GM18498 (cell line): ENCODE data around the gene TRIM69.

Source experiments
- ATAC-seq: cut with Tn5 transposase; IDR thresholded peaks from one replicate; pipeline ENCODE4 v1.9.1; 2021; ENCODE audit warnings: mild to moderate bottlenecking, moderate library complexity; ENCODE audit not compliant: unreplicated experiment

The TRIM69 gene

DNA sequence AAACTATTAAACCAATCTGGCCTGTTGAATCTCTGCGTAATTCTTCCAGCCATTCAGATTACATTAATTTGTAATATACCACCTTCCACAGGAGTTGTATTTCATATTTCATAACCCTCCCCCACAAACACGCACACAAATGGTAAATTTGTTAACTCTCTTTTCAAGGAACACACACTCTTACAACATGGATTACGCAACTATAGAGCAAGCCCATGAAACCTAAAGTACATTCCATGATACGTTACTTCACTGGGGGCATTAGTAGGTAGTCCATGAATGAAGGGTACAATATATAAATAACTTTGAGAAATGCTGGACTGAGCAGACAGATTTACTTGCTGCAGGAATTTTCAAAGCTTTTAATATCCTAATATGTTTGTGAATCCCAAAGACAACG is 65.0 kb downstream of the TRIM69 start:
- ATAC-seq, result no peak

DNA sequence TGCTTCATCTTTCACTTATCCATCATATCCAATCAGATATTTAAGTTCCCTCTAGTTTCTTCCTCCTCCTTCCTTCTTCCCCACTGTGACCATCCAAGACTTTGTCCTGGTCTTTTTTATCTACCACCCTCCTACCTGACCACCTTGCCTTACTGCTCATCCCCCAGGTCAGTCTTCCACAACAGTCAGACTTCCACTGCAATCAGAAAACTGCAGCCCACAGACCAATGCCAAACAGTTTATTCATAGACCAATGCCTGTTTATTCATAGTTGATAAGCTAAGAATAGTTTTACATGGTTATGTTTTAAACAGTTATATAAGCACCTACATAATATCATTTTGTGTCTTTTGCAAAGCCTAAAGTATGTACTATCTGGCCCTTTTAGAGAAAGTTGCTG is 65.5 kb downstream of the TRIM69 start:
- ATAC-seq, result no peak

DNA sequence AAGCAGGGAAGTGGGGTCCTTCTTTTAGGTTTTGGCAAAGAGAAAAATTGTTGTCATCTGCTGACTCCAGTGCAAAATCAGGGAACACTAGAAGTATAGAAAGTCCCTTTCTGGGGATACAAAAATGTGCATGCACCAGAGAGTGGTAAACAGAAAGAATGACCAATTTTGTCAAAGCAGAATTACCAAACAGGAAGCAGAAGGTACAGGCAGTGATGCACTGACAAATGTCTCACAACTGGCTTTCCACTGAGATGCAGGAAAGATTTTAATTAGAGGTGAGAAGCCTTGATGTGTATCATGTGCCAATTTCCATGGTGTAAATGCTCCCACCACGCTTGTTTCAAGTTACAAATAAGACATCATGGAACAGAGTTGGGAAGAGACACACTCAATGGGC is 66.0 kb downstream of the TRIM69 start:
- ATAC-seq, result no peak

DNA sequence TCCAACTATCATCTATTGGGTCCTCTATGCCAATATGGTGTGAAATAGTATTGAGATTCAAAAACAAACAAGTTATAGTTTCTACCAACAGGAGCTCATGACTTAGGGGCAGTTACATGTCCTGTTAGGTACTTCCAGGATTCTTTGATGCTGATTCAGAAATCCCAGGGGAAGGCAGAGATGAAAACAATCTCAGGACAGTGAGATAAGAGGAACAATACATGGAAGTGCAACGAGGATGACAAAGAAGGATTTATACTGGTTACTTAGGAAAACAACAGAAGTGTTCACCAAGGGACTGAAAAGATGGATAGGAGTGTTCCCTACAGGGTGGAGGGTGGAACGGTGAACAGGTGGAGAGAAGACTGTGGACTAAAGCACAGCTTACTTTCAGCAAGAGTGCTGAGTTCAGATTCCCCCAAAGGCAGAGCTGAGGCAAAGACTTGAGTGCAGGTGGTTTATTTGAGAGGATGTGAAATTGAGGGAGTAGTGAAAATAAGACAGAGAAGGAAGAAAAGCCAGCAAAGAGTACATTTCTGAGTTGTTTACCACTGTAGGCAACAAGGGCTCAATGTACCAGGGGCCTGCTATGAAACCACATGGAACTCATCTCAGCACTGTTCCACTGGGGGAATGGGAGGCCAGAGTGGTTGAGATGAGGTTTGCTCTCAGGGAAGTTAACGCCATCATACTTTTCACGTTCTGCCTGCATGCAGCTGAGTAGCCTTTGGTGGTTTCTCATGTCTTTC is 68.1 kb downstream of the TRIM69 start:
- ATAC-seq, result no peak

DNA sequence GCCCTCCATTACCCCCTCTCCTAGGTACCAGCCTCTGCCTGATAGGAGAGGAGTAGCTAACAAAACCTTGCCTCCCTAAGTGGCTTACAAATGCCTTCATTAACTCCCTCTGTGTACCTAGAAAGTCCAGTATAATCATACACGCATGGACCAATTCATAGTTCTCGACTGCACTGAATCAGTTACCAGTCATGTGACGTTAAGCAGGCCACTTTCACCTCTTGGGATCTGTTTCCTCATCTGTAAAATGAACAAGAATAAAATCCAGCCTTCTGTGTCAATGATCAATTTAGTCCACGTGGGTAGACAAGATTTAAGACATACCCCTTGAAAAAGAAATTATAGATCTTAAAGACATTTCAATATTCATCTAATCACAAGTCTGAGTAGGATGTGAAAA is 72.2 kb downstream of the TRIM69 start:
- ATAC-seq, result no peak

DNA sequence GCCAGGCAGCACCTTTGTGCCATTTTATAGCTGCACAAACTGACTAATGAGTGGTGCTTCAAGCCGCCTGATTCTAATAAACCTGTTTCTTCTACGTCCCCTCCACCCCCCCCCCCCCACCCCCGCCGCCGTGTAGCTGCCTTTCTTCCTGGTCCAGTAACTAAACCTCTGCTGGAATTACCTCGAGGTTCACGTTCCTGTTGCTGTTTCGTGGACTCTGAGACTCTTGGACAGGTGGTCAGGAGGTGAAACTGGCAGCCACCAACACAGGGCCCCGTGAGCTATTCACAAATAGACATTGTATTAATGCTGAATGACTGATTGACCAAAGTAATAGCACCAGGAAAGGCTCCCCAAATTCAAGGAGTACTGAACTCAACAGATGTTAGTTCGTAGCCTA is 73.9 kb downstream of the TRIM69 start:
- no peak for ATAC-seq

DNA sequence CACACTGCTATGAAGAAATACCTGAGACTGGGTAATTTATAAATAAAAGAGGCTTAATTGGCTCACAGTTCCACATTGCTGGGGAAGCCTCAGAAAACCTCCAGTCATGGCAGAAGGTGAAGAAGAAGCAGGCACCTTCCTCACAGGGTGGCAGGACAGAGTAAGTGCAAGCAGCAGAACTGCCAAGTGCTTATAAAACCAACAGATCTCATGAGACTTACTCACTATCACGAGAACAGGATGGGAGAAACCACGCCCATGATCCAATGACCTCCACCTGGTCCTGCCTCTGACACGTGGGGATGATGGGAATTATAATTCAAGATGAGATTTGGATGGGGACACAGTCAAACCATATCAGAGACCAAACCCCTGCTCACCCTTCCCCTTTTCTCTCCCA is 75.0 kb downstream of the TRIM69 start:
- no peak for ATAC-seq

DNA sequence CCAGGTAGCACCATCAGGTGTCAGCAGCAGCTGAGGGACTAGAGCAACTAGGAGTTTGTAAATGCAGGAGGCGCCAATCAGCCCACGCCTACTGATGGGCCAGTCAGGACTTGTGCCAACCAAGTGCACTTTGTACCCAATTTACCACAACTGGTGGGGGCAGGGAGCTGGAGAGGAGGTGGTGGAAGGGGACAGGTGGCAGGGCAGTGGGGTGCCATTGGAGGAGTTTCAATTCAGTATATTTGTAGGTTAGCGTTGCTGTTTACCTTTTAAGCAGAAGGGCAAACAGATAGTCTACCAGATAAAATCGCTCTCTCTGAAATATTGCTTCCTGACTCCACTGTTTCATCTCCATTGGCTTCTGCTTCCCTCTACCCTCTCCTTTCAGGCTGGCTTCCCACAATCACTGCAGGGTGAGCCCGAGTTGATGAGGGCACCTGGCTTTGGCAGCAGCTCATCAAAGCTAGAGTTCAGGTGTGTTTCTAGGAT is 75.7 kb downstream of the TRIM69 start:
- no peak for ATAC-seq

DNA sequence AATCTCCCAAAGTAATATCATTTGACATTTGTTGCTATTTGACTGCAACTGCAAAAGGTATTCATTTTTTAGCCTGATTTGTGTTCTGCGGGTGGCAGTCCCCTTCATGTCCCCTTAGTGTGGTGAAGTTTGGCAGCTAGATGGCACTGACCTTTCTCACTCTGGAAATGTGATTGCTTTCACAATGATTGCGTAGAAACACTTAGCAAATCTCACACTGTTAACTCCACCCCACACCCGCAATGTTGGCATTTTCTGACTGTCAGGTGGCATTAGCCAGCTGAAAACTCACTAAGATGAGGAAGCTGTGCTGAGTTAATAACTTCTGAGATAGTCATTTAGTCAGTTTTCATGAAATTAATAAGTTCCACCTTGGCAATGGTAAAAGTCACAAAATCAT is 76.9 kb downstream of the TRIM69 start:
- ATAC-seq, result no peak
